Measurements from ENCODE around the gene CLCNKB.
"Not testable (repeated sequence)": the region's sequence is repeated elsewhere in the genome, so short reads cannot be mapped to it uniquely, and the experiment has no call there.

The CLCNKB gene

DNA sequence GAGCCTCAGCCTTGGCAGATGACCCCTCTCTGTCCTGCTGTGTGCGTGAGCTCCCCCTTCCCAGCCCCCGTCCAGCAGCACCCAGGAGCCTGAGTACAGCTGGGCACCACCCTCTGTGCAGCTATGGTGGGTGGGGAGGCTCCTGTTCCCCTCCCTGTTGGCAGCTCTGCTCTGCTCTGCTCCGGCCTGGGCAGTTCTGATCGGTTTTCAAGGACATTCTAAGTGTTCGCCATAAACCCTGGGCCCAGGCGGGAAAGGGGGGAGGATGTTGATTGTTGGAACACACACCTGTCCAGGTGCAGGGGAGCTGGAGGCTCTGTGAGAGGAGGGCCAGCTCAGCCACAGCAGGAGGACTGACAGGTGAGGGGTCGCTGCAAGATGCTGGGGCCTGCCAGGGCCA, at the start of gene CLCNKB:
Gene CLCNKB (plus strand): TSS at position 262 of the 400 bp plus-strand sequence. CDS start 711 bp downstream, outside the sequence.
- no peak for DNase-seq (ENCODE audit: low spot score)
- TF ChIP-seq, protein P1, sequence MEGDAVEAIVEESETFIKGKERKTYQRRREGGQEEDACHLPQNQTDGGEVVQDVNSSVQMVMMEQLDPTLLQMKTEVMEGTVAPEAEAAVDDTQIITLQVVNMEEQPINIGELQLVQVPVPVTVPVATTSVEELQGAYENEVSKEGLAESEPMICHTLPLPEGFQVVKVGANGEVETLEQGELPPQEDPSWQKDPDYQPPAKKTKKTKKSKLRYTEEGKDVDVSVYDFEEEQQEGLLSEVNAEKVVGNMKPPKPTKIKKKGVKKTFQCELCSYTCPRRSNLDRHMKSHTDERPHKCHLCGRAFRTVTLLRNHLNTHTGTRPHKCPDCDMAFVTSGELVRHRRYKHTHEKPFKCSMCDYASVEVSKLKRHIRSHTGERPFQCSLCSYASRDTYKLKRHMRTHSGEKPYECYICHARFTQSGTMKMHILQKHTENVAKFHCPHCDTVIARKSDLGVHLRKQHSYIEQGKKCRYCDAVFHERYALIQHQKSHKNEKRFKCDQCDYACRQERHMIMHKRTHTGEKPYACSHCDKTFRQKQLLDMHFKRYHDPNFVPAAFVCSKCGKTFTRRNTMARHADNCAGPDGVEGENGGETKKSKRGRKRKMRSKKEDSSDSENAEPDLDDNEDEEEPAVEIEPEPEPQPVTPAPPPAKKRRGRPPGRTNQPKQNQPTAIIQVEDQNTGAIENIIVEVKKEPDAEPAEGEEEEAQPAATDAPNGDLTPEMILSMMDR (IDR thresholded peaks at IDR 0.05; ENCODE audit: extremely low read depth, insufficient read depth, missing control alignments), result no peak
- in situ Hi-C loops (cut with MboI; ENCODE audit: low pct_unique_long_range_greater_than_20kb, low sequenced_read_pairs, unreplicated experiment), result no loop called here

DNA sequence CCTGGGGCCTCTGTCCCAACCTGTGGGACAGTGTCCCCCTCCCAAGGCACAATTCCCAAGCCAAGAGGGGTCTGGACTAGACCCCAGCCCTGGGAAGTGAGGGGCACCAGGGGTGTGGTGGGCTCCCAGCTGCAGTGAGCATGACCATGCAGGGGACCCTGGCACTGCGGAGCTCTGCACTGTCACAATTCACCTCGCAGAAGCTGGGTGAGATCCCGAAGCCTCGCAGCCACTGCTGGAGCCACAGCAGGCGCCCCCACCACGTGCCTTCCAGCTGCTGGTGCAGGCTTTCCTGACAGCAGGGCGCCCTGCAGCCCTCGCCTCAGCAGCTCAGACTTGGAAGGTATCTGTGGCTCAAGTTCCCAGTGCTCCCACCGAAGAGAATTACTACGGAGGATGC, 49.5 kb upstream of the CLCNKB start:
- DNase-seq (ENCODE audit: low spot score), result no peak
- TF ChIP-seq, protein P1 (IDR thresholded peaks at IDR 0.05; ENCODE audit: extremely low read depth, insufficient read depth, missing control alignments), result no peak
- in situ Hi-C loops (cut with MboI; ENCODE audit: low pct_unique_long_range_greater_than_20kb, low sequenced_read_pairs, unreplicated experiment), result loop anchor here (10.0 kb wide), 1 partner anchor 179 kb away; no protein-coding TSS in a partner anchor

DNA sequence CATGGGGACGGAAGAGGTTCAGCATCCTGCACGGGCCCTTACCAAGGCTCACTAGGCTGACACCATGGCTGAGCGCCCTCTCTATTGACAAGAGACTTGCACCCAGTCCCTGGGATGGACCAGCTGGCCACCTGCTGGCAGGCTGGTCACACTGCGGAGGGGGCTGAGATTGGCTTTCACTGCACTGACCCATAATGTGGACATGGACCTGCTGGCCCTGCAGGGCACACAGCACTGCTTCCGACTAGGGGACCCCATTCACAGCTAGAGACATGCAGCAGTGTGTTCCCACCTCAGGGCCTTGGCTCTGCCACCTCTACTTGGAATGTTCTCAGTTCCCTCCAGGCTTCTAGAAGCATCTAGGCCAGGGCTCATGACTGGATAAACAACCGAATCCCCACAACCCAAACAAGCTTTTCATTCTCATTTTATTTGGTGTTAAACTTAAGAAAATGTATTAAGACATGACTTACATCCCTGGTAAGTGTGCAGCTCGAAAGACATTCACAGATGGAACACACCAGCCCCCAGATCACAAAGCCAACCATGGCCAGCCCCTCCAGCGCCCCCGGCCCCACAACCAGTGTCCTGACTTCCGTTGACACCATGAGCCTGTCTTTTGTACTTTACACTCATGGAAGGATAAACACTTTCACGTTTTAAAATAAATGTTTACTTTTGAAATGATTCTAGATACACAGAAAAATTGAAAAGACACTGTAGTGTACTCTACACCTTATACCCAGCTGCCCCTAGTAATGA, 48.8 kb upstream of the CLCNKB start:
- TF ChIP-seq, protein P1 (IDR thresholded peaks at IDR 0.05; ENCODE audit: extremely low read depth, insufficient read depth, missing control alignments), result peak; percentile 89
- in situ Hi-C loops (cut with MboI; ENCODE audit: low pct_unique_long_range_greater_than_20kb, low sequenced_read_pairs, unreplicated experiment), result loop anchor here (10.0 kb wide), 1 partner anchor 180 kb away; no protein-coding TSS in a partner anchor
- DNase-seq (ENCODE audit: low spot score), result peak; percentile 69

DNA sequence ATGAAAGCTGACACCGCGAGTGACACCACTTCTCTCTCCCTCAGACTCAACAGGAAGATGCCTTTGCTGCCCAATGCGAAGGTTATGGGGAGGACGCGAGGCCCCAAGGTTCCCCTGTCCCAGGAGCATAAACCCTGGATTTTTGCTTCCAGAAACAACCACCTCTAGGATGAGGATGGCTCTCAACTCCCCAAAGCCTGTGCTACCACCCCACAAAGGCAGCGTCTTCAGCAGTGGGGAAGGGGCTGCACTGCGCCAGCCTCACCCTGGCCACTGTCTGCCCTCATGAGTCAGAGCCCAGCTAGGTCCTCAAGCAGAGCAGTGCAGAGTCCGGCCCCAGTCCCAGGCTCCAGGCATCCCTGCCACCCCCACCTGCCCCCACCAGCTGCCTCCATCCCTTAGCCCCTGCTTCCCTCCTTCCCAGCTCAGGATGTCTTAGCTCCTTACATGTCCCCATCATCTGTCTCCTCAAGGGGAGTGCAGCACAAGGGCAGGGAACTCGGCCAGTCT, 46.5 kb upstream of the CLCNKB start:
- in situ Hi-C loops (cut with MboI; ENCODE audit: low pct_unique_long_range_greater_than_20kb, low sequenced_read_pairs, unreplicated experiment), result loop anchor here (10.0 kb wide), 1 partner anchor 182 kb away; no protein-coding TSS in a partner anchor

DNA sequence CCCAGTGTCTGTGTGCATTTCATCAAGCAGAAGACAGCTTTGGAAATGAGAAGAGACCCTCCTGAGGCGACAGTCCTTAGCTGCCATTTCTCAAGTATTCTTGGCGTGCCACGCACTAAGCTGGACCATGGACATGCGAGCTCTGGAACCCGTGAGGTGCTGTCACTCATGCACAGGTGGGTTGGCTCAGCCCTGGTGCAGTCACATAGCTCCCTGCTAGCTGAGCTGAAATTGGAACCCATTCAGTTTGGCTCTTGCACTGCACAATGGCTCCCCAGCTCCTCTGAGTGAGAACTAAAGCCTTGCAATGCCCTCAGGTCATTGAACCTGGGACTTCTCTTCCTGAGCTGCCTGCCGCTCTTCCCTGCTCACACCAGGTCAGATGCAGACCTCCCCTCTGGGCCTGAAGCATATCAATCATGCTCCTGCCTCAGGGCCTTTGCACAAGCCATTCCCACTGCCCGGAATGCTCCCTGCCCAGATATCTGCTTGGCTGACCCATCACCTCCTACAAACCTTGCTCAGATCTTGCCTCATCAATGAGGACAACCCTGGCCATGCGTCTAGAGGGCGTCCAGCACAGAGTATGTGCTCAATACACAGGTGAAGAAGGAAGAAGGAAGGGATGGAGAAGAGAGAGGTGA, 45.8 kb upstream of the CLCNKB start:
- TF ChIP-seq, protein P1 (IDR thresholded peaks at IDR 0.05; ENCODE audit: extremely low read depth, insufficient read depth, missing control alignments), result no peak
- no peak for DNase-seq (ENCODE audit: low spot score)
- in situ Hi-C loops (cut with MboI; ENCODE audit: low pct_unique_long_range_greater_than_20kb, low sequenced_read_pairs, unreplicated experiment), result loop anchor here (10.0 kb wide), 1 partner anchor 183 kb away; no protein-coding TSS in a partner anchor

More for the DNA sequence above, 46.5 kb upstream of the CLCNKB start:
- DNase-seq (ENCODE audit: low spot score), result no peak
- TF ChIP-seq, protein P1 (IDR thresholded peaks at IDR 0.05; ENCODE audit: extremely low read depth, insufficient read depth, missing control alignments), result no peak

DNA sequence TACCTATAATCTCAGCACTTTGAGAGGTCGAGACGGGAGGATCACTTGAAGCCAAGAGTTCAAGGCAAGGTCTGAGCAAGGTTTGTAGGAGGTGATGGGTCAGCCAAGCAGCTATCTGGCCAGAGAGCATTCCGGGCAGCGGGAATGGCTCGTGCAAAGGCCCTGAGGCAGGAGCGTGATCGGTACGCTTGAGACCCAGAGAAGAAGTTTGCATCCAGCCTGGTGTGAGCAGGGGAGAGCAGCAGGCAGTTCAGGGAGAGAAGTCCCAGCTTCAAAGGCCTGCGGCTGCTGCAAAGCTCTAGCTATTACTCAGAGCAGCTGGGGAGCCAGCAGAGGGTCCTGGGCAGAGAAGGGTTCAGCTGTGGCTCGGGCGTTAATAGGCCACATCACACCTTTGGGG, 44.7 kb upstream of the CLCNKB start:
- in situ Hi-C loops (cut with MboI; ENCODE audit: low pct_unique_long_range_greater_than_20kb, low sequenced_read_pairs, unreplicated experiment), result loop anchor here (10.0 kb wide), 1 partner anchor 184 kb away; no protein-coding TSS in a partner anchor
- TF ChIP-seq, protein P1 (IDR thresholded peaks at IDR 0.05; ENCODE audit: extremely low read depth, insufficient read depth, missing control alignments), result no peak
- DNase-seq (ENCODE audit: low spot score), result no peak

DNA sequence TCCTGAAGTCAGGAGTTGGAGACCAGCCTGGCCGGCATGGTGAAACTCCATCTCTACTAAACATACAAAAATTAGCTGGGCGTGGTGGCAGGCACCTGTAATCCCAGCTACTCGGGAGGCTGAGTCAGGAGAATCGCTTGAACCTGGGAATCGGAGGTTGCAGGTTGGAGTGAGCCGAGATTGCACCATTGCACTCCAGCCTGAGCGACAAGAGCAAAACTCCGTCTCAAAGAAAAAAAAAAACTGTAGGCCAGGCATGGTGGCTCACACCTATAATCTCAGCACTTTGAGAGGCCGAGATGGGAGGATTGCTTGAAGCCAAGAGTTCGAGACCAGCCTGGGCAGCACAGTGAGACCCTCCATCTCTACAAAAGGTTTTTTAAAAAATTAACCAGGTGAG, 42.3 kb upstream of the CLCNKB start:
- DNase-seq (ENCODE audit: low spot score); in situ Hi-C loops (cut with MboI; ENCODE audit: low pct_unique_long_range_greater_than_20kb, low sequenced_read_pairs, unreplicated experiment): not testable (repeated sequence)

Data from GM13977 (cell line).